Amygdala (tissue), 56 donors: ENCODE results near the gene POFUT2.

Source experiments
- DNase-seq, 56 donors: peaks; one replicate each; lab custom pipeline; 2025; lab: John Stamatoyannopoulos, UW

The POFUT2 gene

GRCh38 chr21:45286671-45287437 lies 841 bp downstream of the POFUT2 start:
- no peak for DNase-seq

GRCh38 chr21:45285266-45285931 lies 2.3 kb downstream of the POFUT2 start:
- no peak for DNase-seq

GRCh38 chr21:45284456-45284741 lies 3.3 kb downstream of the POFUT2 start:
- DNase-seq, result no peak

- DNase-seq, result no peak
Measured at GRCh38 chr21:45283611-45284455, 3.9 kb downstream of the POFUT2 start.

- DNase-seq, result no peak
Measured at GRCh38 chr21:45283035-45283610, 4.6 kb downstream of the POFUT2 start.

GRCh38 chr21:45282283-45283034 lies 5.2 kb downstream of the POFUT2 start:
- no peak for DNase-seq

GRCh38 chr21:45281411-45282282 lies 6.0 kb downstream of the POFUT2 start:
- peak in 16 of 56 donors; percentile 15 to 75 (median 54) for DNase-seq

GRCh38 chr21:45280969-45281368 lies 6.7 kb downstream of the POFUT2 start:
- DNase-seq, result no peak

- no peak for DNase-seq
Measured at GRCh38 chr21:45280178-45280821, 7.4 kb downstream of the POFUT2 start.

GRCh38 chr21:45279446-45280177 lies 8.1 kb downstream of the POFUT2 start:
- DNase-seq, result no peak

GRCh38 chr21:45278156-45278911 lies 9.4 kb downstream of the POFUT2 start:
- DNase-seq, result no peak

GRCh38 chr21:45277101-45278045 lies 10.3 kb downstream of the POFUT2 start:
- no peak for DNase-seq

GRCh38 chr21:45276596-45276995 lies 11.1 kb downstream of the POFUT2 start:
- DNase-seq, result no peak

- DNase-seq, result no peak
Measured at GRCh38 chr21:45270306-45270821, 17.3 kb downstream of the POFUT2 start.

GRCh38 chr21:45269861-45270260 lies 17.8 kb downstream of the POFUT2 start:
- no peak for DNase-seq

GRCh38 chr21:45267390-45267760 lies 20.3 kb downstream of the POFUT2 start:
- no peak for DNase-seq
